Upper lobe of right lung (tissue), 1 donor: Measurements from ENCODE around the gene ALDH1A3. TPM values are rescaled to one million over a fixed set of nuclear protein-coding genes. Genes with fewer than 3 reads are reported as not detected.
A peak's percentile ranks its signal among the peaks of the same experiment; 100 is the strongest.

Experiments
- ATAC-seq: fragments of 200-7000 bp; cut with Tn5 transposase; one replicate; pipeline ENCODE4 v1.9.1; 2020; ENCODE audit warnings: mild to moderate bottlenecking, moderate library complexity
- DNase-seq: peaks from one replicate; pipeline ENCODE4 v3.0.0-alpha.2; 2020
- H3K27ac ChIP-seq: fragments of 200-600 bp; one replicate; pipeline ENCODE4 v1.8.0; 2022
- H3K27me3 ChIP-seq: fragments of 200-600 bp; one replicate; pipeline ENCODE4 v1.8.0; 2022; ENCODE audit warnings: mild to moderate bottlenecking
- H3K36me3 ChIP-seq: fragments of 200-600 bp; one replicate; pipeline ENCODE4 v1.8.0; 2022
- H3K4me1 ChIP-seq: fragments of 200-600 bp; one replicate; pipeline ENCODE4 v1.8.0; 2022
- H3K4me3 ChIP-seq: fragments of 200-600 bp; one replicate; pipeline ENCODE4 v1.8.0; 2022; ENCODE audit warnings: mild to moderate bottlenecking
- H3K9me3 ChIP-seq: fragments of 200-600 bp; one replicate; pipeline ENCODE4 v1.8.0; 2022
- intact Hi-C: fragments of 100-400 bp; cut with DNase I; formaldehyde crosslinking; loops from one replicate; pipeline ENCODE4 v1.11.0; 2022
- total RNA-seq: library from RNA; stranded (reverse); fragmentation: NEBNext Ultra II Directional; extraction: Animal tissue kit (Norgen Biotek cat#: 25700); gene quantifications from one replicate; pipeline ENCODE4 v1.2.1, GENCODE V29; 2021
- TF ChIP-seq, protein P1 (sequence below): fragments of 200-600 bp; IDR thresholded peaks from one replicate; pipeline ENCODE4 v1.8.0; 2022; ENCODE audit warnings: antibody characterized with exemption
- donor health status: DM: no; HTN: yes; CAD: no; lungs with severe emphysema.

The ALDH1A3 gene
- total RNA-seq, 1 donor from 2014 or later: 9.9 TPM

DNA sequence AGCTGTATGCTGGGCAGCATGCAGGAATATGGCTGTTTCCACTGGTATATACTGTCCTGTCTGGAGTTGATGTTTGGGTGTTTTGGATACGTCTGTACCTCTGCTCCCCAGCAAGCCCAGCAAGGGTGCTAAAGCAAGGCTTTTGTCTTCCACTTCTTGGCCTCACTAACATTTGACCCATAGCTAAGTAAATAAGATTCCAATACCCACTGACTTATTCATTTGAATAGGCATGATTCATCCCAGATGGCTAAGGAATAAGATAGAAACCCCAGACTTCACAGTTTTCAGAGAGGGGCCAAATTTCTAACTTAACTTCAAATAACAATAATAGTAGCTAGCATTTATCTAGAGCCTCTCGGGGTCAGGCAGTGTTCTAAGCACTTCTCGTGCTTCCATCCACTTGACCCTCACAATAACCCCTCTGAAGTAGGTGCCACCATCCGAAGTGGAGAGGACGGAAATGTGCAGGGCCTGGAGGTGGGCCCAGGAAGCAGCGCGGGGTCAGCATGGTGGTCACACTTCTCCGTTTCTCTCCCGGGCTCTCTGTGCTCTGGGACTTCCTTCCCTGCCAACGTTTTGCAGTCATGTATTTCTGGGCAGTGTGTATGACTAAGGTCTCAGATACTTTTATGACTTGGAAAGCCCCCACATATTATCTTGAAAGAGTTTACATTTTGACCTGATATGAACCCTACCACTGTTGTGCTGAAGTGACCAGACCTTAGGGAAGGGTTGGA is 78.9 kb downstream of the ALDH1A3 start:
- Histone ChIP-seq H3K4me3 (no peak overlapping the region), H3K27me3 (no peaks in the 10 kb centered on the region), H3K27ac (no peak overlapping the region), H3K4me1 (peaks cover 9% of the 10 kb centered on the region), H3K9me3 (no peaks in the 10 kb centered on the region), H3K36me3 (no peaks in the 10 kb centered on the region)
- TF ChIP-seq, protein P1, sequence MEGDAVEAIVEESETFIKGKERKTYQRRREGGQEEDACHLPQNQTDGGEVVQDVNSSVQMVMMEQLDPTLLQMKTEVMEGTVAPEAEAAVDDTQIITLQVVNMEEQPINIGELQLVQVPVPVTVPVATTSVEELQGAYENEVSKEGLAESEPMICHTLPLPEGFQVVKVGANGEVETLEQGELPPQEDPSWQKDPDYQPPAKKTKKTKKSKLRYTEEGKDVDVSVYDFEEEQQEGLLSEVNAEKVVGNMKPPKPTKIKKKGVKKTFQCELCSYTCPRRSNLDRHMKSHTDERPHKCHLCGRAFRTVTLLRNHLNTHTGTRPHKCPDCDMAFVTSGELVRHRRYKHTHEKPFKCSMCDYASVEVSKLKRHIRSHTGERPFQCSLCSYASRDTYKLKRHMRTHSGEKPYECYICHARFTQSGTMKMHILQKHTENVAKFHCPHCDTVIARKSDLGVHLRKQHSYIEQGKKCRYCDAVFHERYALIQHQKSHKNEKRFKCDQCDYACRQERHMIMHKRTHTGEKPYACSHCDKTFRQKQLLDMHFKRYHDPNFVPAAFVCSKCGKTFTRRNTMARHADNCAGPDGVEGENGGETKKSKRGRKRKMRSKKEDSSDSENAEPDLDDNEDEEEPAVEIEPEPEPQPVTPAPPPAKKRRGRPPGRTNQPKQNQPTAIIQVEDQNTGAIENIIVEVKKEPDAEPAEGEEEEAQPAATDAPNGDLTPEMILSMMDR: no peak
- intact Hi-C loops: no loop called here
- DNase-seq (no peak), ATAC-seq (peak; percentile 47)

DNA sequence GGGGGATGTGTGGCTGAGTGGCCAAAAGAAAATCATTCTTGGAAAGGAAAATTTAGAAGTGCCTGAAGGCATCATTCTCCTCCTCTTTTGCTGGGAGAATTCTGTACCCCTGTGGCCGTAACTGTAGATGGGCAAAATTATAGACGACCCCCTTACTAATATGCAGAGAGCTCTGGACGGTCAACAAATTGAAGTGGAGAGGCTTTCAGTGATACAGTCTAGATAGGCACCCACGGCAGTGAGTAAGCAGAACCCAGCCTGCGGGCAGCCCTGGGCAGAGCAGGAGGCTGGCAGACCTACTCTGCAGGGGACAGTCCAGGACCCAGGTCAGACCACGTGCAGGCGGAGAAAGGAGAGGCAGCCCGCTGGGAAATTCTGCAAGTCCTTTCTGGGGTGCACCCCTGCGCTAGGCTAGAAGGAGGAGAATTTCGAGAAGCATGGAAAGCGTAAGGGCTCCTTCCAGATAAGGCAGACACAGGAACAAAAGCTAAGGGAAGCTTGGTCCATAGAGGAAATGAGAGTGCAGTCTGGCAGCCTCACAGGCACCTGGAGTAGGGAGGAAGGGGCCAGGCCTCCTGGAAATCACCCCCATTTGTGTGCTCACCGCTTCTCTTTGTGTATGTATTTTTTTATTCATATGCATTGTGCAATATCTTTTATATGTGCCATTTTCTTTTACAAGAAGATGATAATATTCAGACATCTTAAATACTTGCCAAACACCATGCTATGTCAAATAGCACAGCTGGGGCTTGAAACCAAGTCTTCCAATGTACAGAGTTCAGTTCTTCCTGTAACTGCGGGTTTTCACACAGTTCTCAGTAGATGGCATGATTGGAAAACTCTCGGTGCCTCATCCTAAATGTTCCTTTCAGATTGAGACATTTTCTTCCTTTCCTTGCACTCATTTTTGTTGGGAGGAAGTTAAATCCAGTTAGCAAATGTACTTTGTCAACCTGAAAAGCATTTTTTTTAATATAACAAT is 79.7 kb downstream of the ALDH1A3 start:
- peak; percentile 66 for ATAC-seq
- no peak for DNase-seq

More for the DNA sequence above, 79.7 kb downstream of the ALDH1A3 start:
- Histone ChIP-seq H3K36me3 (no peaks in the 10 kb centered on the region), H3K4me1 (peaks cover 9% of the 10 kb centered on the region), H3K27me3 (no peaks in the 10 kb centered on the region), H3K27ac (no peak overlapping the region), H3K4me3 (no peak overlapping the region), H3K9me3 (no peaks in the 10 kb centered on the region)
- TF ChIP-seq, protein P1: no peak
- intact Hi-C loops: no loop called here

Other genes starting within 250 kb of the ALDH1A3 start
- 22.6 TPM for gene LRRK1, start 39.5 kb downstream of the ALDH1A3 start, total RNA-seq